ENCODE measurements around the gene SREBF2.
"Not testable (repeated sequence)": the region's sequence is repeated elsewhere in the genome, so short reads cannot be mapped to it uniquely, and the experiment has no call there.

DNA sequence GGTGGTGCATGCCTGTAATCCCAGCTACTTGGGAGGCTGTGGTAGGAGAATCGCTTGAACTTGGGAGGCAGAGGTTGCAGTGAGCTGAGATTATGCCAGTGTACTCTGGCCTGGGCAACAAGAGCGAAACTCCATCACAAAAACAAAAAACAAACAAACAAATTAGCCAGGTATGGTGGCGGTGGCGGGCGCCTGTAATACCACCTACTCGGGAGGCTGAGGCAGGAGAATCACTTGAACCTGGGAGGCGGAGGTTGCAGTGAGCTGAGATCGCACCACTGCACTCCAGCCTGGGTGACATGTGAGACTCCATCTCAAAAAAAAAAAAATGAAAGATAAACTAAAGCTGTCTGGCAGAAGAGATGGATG is 116.0 kb downstream of the SREBF2 start:
- not testable (repeated sequence) for TF ChIP-seq POLR2A, POLR2AphosphoS5 (IDR thresholded peaks at IDR 0.05; ENCODE audit: low read depth, low read length)

All from GM12892 (cell line).